ENCODE results near the gene DUT.

DNA sequence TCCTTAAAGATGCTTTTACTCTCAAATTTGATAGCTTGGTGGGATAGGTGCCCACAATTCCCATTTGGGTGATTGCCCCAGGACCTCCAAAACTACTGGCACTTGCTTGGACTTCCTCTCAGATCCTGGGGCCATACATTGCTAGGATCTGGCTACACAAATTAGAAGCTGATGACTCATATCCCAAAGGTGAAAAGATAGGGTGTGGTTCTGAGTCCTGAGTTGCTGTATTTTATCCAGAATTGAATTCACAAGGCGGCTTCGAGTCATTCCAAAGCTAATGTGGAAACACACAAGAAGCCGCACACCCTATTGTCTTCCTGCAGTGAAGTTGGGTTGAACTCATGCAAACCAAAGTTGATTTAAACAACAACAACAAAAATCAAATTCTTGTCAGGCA is 53.4 kb downstream of the DUT start:
- no peak for TF ChIP-seq FOXP2 (optimal IDR thresholded peaks at IDR 0.05; ENCODE audit: borderline replicate concordance, extremely low read depth, extremely low read length, insufficient read depth)
- TF ChIP-seq REST (IDR thresholded peaks at IDR 0.05; ENCODE audit: insufficient read depth in 1 of 2, low read depth in 2 of 2, low read length in 2 of 2) = no peak
